ENCODE measurements around the gene EME1.

DNA sequence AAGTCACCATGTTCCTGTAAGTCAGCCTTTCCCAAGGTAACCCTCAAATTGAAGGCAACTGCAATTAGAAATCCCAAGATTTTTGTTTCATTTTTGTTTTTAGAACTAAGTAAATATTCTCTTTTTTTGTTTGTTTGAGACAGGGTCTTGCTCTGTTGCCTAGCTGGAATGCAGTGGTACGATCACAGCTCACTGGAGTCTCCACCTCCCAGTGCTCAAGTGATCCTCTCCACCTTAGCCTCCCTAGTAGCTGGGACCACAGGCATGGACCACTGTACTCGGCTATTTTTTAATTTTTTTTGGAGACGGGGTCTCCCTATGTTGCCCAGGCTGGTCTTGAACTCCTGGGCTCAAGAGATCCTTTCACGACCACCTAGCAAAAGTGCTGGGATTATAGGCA is 34.9 kb downstream of the EME1 start:
- TF ChIP-seq, protein P1, sequence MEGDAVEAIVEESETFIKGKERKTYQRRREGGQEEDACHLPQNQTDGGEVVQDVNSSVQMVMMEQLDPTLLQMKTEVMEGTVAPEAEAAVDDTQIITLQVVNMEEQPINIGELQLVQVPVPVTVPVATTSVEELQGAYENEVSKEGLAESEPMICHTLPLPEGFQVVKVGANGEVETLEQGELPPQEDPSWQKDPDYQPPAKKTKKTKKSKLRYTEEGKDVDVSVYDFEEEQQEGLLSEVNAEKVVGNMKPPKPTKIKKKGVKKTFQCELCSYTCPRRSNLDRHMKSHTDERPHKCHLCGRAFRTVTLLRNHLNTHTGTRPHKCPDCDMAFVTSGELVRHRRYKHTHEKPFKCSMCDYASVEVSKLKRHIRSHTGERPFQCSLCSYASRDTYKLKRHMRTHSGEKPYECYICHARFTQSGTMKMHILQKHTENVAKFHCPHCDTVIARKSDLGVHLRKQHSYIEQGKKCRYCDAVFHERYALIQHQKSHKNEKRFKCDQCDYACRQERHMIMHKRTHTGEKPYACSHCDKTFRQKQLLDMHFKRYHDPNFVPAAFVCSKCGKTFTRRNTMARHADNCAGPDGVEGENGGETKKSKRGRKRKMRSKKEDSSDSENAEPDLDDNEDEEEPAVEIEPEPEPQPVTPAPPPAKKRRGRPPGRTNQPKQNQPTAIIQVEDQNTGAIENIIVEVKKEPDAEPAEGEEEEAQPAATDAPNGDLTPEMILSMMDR (IDR thresholded peaks at IDR 0.05; ENCODE audit: borderline replicate concordance, extremely low read depth, low read length, poor library complexity, severe bottlenecking) = no peak
- TF ChIP-seq EZH2 (IDR thresholded peaks at IDR 0.05; ENCODE audit: borderline replicate concordance, low read depth, low read length, severe bottlenecking) = no peak

Data from DND-41 (cell line).